Activated naive CD4-positive, alpha-beta T cell treated with anti-CD3 and anti-CD28 coated beads, Interleukin-2, amount 50 U/mL, for 24 hours (primary cell): ENCODE measurements around the gene CAPNS2.
"Not testable (repeated sequence)": the region's sequence is repeated elsewhere in the genome, so short reads cannot be mapped to it uniquely, and the experiment has no call there.

Source experiments
- H3K27ac Mint-ChIP-seq: one replicate; pipeline ENCODE4 v1.8.0; 2021; ENCODE audit warnings: mild to moderate bottlenecking, mixed read lengths
- H3K27me3 Mint-ChIP-seq: one replicate; pipeline ENCODE4 v1.8.0; 2021; ENCODE audit warnings: mixed read lengths
- H3K36me3 Mint-ChIP-seq: one replicate; pipeline ENCODE4 v1.8.0; 2021; ENCODE audit warnings: mixed read lengths
- H3K4me1 Mint-ChIP-seq: one replicate; pipeline ENCODE4 v1.8.0; 2021; ENCODE audit warnings: mixed read lengths
- H3K4me3 Mint-ChIP-seq: one replicate; pipeline ENCODE4 v1.8.0; 2021; ENCODE audit warnings: mild to moderate bottlenecking, mixed read lengths
- H3K9me3 Mint-ChIP-seq: one replicate; pipeline ENCODE4 v1.8.0; 2021; ENCODE audit warnings: mixed read lengths

The CAPNS2 gene

GRCh38 chr16:55588799-55589198 is 22.3 kb downstream of the CAPNS2 start:
- Mint-ChIP-seq H3K4me3 (no peak overlapping the region), H3K9me3 (no peaks in the 10 kb centered on the region), H3K27me3 (peaks cover 2% of the 10 kb centered on the region), H3K27ac (no peak overlapping the region), H3K36me3 (no peaks in the 10 kb centered on the region), H3K4me1 (no peaks in the 10 kb centered on the region)

GRCh38 chr16:55592306-55592705 is 25.8 kb downstream of the CAPNS2 start:
- H3K4me1 Mint-ChIP-seq: no peaks in the 10 kb centered on the region
- no peak overlapping the region for H3K27ac Mint-ChIP-seq
- H3K27me3 Mint-ChIP-seq: peaks cover 2% of the 10 kb centered on the region
- no peaks in the 10 kb centered on the region for H3K9me3 Mint-ChIP-seq
- H3K4me3 Mint-ChIP-seq: no peak overlapping the region
- no peaks in the 10 kb centered on the region for H3K36me3 Mint-ChIP-seq

GRCh38 chr16:55597928-55598327 is 31.4 kb downstream of the CAPNS2 start:
- H3K9me3 Mint-ChIP-seq: no peaks in the 10 kb centered on the region
- peaks cover 2% of the 10 kb centered on the region for H3K27me3 Mint-ChIP-seq
- no peaks in the 10 kb centered on the region for H3K36me3 Mint-ChIP-seq
- no peak overlapping the region for H3K4me3 Mint-ChIP-seq
- no peak overlapping the region for H3K27ac Mint-ChIP-seq
- no peaks in the 10 kb centered on the region for H3K4me1 Mint-ChIP-seq

- H3K27ac Mint-ChIP-seq: no peak overlapping the region
- peaks cover 3% of the 10 kb centered on the region for H3K27me3 Mint-ChIP-seq
Observed at GRCh38 chr16:55605754-55606336, 39.4 kb downstream of the CAPNS2 start.

GRCh38 chr16:55613613-55614335 is 47.3 kb downstream of the CAPNS2 start:
- no peaks in the 10 kb centered on the region for H3K4me1 Mint-ChIP-seq
- peaks cover 11% of the 10 kb centered on the region for H3K27me3 Mint-ChIP-seq
- H3K4me3 Mint-ChIP-seq: no peak overlapping the region
- peaks cover 5% of the 10 kb centered on the region for H3K9me3 Mint-ChIP-seq
- no peak overlapping the region for H3K27ac Mint-ChIP-seq
- H3K36me3 Mint-ChIP-seq: no peaks in the 10 kb centered on the region

More at GRCh38 chr16:55605754-55606336, 39.4 kb downstream of the CAPNS2 start:
- Mint-ChIP-seq H3K4me1 (no peaks in the 10 kb centered on the region), H3K4me3 (no peak overlapping the region), H3K36me3 (no peaks in the 10 kb centered on the region), H3K9me3 (peaks cover 15% of the 10 kb centered on the region)

- H3K36me3 Mint-ChIP-seq: no peaks in the 10 kb centered on the region
Observed at GRCh38 chr16:55615071-55615470, 48.6 kb downstream of the CAPNS2 start.

GRCh38 chr16:55615670-55616069 is 49.2 kb downstream of the CAPNS2 start:
- not testable (repeated sequence) for H3K27me3 Mint-ChIP-seq, H3K9me3 Mint-ChIP-seq, H3K4me3 Mint-ChIP-seq

More at GRCh38 chr16:55615071-55615470, 48.6 kb downstream of the CAPNS2 start:
- Mint-ChIP-seq H3K4me3 (no peak overlapping the region), H3K27ac (no peak overlapping the region), H3K9me3 (peaks cover 5% of the 10 kb centered on the region), H3K27me3 (peaks cover 12% of the 10 kb centered on the region), H3K4me1 (no peaks in the 10 kb centered on the region)

More at GRCh38 chr16:55615670-55616069, 49.2 kb downstream of the CAPNS2 start:
- not testable (repeated sequence) for H3K27ac Mint-ChIP-seq, H3K36me3 Mint-ChIP-seq, H3K4me1 Mint-ChIP-seq
